ENCODE data around the gene RPEL1. TPM values are rescaled to one million over a fixed set of nuclear protein-coding genes. Genes with fewer than 3 reads are reported as not detected.
"Not testable (repeated sequence)": the region's sequence is repeated elsewhere in the genome, so short reads cannot be mapped to it uniquely, and the experiment has no call there.

RPEL1 gene
- total RNA-seq, 1 donor from 2014 or later, result not detected

DNA sequence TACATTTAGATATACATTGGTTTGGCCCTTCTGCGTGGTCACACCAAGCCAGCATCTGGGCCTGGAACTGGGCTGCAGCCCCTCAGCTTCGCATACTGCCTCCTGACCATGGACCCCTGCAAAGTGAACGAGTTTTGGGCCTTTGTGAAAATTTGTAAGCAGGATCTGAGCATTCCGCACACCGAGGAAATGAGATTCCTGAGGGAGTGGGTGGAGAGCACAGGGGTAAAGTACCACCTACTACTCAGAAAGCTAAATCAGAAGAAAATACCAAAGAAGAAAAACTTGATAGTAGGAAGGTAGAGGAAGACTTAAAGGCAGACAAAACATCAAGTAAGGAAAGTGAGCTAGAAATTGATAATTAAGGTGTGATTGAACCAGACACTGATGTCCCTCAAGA lies 30.1 kb upstream of the RPEL1 start:
- Histone ChIP-seq H3K4me1 (no peaks in the 10 kb centered on the region), H3K9me3 (no peaks in the 10 kb centered on the region), H3K27ac (no peak overlapping the region), H3K36me3 (no peaks in the 10 kb centered on the region), H3K27me3 (no peaks in the 10 kb centered on the region), H3K4me3 (no peak overlapping the region)
- ATAC-seq, result no peak
- no peak for DNase-seq
- intact Hi-C loops (cut with DNase I), result no loop called here
- TF ChIP-seq CTCF (IDR thresholded peaks at IDR 0.05), result no peak

GRCh38 chr10:103216362-103216761 lies 29.3 kb upstream of the RPEL1 start:
- H3K4me1 ChIP-seq; H3K4me3 ChIP-seq; intact Hi-C loops (cut with DNase I); H3K27ac ChIP-seq; ATAC-seq; H3K27me3 ChIP-seq; DNase-seq; H3K9me3 ChIP-seq; H3K36me3 ChIP-seq: not testable (repeated sequence)

GRCh38 chr10:103224133-103224532 lies 21.6 kb upstream of the RPEL1 start:
- DNase-seq (no peak), ATAC-seq (no peak)
- Histone ChIP-seq H3K27me3 (no peaks in the 10 kb centered on the region), H3K27ac (no peak overlapping the region), H3K9me3 (peaks cover 9% of the 10 kb centered on the region), H3K36me3 (no peaks in the 10 kb centered on the region), H3K4me3 (no peak overlapping the region), H3K4me1 (peaks cover 4% of the 10 kb centered on the region)
- intact Hi-C loops (cut with DNase I), result no loop called here
- no peak for TF ChIP-seq CTCF (IDR thresholded peaks at IDR 0.05)

- ATAC-seq; H3K9me3 ChIP-seq; H3K4me3 ChIP-seq; DNase-seq; intact Hi-C loops (cut with DNase I); H3K27me3 ChIP-seq; H3K4me1 ChIP-seq; H3K36me3 ChIP-seq: not testable (repeated sequence)
- peak overlapping the region; percentile 6 for H3K27ac ChIP-seq
Measured at GRCh38 chr10:103224721-103225120, 21.0 kb upstream of the RPEL1 start.

GRCh38 chr10:103225939-103226338 lies 19.7 kb upstream of the RPEL1 start:
- no peak for TF ChIP-seq CTCF (IDR thresholded peaks at IDR 0.05)
- no peaks in the 10 kb centered on the region for H3K27me3 ChIP-seq
- H3K36me3 ChIP-seq, result no peaks in the 10 kb centered on the region
- peaks cover 9% of the 10 kb centered on the region for H3K9me3 ChIP-seq
- intact Hi-C loops (cut with DNase I), result no loop called here
- peaks cover 4% of the 10 kb centered on the region for H3K4me1 ChIP-seq
- peak; percentile 48 for ATAC-seq
- H3K27ac ChIP-seq, result no peak overlapping the region
- no peak overlapping the region for H3K4me3 ChIP-seq
- no peak for DNase-seq

- ATAC-seq (no peak), DNase-seq (no peak)
- intact Hi-C loops (cut with DNase I), result no loop called here
Measured at GRCh38 chr10:103227416-103227815, 18.3 kb upstream of the RPEL1 start.

More at GRCh38 chr10:103227416-103227815, 18.3 kb upstream of the RPEL1 start:
- TF ChIP-seq CTCF (IDR thresholded peaks at IDR 0.05), result no peak
- Histone ChIP-seq H3K9me3 (peaks cover 9% of the 10 kb centered on the region), H3K4me3 (no peak overlapping the region), H3K4me1 (peaks cover 10% of the 10 kb centered on the region), H3K27me3 (no peaks in the 10 kb centered on the region), H3K27ac (no peak overlapping the region), H3K36me3 (no peaks in the 10 kb centered on the region)

All from upper lobe of right lung (tissue), 1 donor.